Activated naive CD4-positive, alpha-beta T cell (primary cell): ENCODE data around the gene SLC14A1.

Source experiments
- DNase-seq, 4 experiments: peaks; one replicate each; lab custom pipeline; 2025; lab: John Stamatoyannopoulos, UW

SLC14A1 gene

GRCh38 chr18:45722899-45723298 lies 1.1 kb upstream of the SLC14A1 start:
- peak; percentile 17 to 58 (median 31) for DNase-seq

GRCh38 chr18:45724601-45725000 lies 620 bp downstream of the SLC14A1 start:
- DNase-seq: no peak

- DNase-seq: no peak
Measured at GRCh38 chr18:45725336-45725735, 1.4 kb downstream of the SLC14A1 start.

GRCh38 chr18:45726603-45727002 lies 2.6 kb downstream of the SLC14A1 start:
- no peak for DNase-seq

GRCh38 chr18:45727068-45727467 lies 3.1 kb downstream of the SLC14A1 start:
- DNase-seq: no peak

GRCh38 chr18:45728336-45729010 lies 4.5 kb downstream of the SLC14A1 start:
- no peak for DNase-seq

- no peak for DNase-seq
Measured at GRCh38 chr18:45730832-45731575, 7.0 kb downstream of the SLC14A1 start.

GRCh38 chr18:45731716-45732115 lies 7.7 kb downstream of the SLC14A1 start:
- no peak for DNase-seq

- no peak for DNase-seq
Measured at GRCh38 chr18:45733535-45733934, 9.6 kb downstream of the SLC14A1 start.

GRCh38 chr18:45734505-45734904 lies 10.5 kb downstream of the SLC14A1 start:
- DNase-seq: no peak

- no peak for DNase-seq
Measured at GRCh38 chr18:45734944-45735343, 11.0 kb downstream of the SLC14A1 start.

- no peak for DNase-seq
Measured at GRCh38 chr18:45738660-45739059, 14.7 kb downstream of the SLC14A1 start.

- no peak for DNase-seq
Measured at GRCh38 chr18:45739268-45739667, 15.3 kb downstream of the SLC14A1 start.

- DNase-seq: no peak
Measured at GRCh38 chr18:45739848-45740247, 15.9 kb downstream of the SLC14A1 start.

- DNase-seq: no peak
Measured at GRCh38 chr18:45741056-45741455, 17.1 kb downstream of the SLC14A1 start.

- DNase-seq: no peak
Measured at GRCh38 chr18:45745817-45746461, 22.0 kb downstream of the SLC14A1 start.

- DNase-seq: no peak
Measured at GRCh38 chr18:45748501-45748900, 24.5 kb downstream of the SLC14A1 start.

GRCh38 chr18:45749918-45750689 lies 26.1 kb downstream of the SLC14A1 start:
- DNase-seq: no peak

GRCh38 chr18:45751766-45752165 lies 27.8 kb downstream of the SLC14A1 start:
- DNase-seq: no peak

GRCh38 chr18:45752681-45753080 lies 28.7 kb downstream of the SLC14A1 start:
- DNase-seq: no peak

GRCh38 chr18:45753286-45753685 lies 29.3 kb downstream of the SLC14A1 start:
- no peak for DNase-seq

- no peak for DNase-seq
Measured at GRCh38 chr18:45755934-45756333, 32.0 kb downstream of the SLC14A1 start.
